Measurements from ENCODE around the gene APOB. TPM values are rescaled to one million over a fixed set of nuclear protein-coding genes. Genes with fewer than 3 reads are reported as not detected.

The APOB gene
- total and polyA plus RNA-seq, 2 of the 13 experiments (the other 11 are each of a cell fraction or from before 2014, with no cell fraction given): 1,569 to 2,515 TPM

- TF ChIP-seq, protein P1, sequence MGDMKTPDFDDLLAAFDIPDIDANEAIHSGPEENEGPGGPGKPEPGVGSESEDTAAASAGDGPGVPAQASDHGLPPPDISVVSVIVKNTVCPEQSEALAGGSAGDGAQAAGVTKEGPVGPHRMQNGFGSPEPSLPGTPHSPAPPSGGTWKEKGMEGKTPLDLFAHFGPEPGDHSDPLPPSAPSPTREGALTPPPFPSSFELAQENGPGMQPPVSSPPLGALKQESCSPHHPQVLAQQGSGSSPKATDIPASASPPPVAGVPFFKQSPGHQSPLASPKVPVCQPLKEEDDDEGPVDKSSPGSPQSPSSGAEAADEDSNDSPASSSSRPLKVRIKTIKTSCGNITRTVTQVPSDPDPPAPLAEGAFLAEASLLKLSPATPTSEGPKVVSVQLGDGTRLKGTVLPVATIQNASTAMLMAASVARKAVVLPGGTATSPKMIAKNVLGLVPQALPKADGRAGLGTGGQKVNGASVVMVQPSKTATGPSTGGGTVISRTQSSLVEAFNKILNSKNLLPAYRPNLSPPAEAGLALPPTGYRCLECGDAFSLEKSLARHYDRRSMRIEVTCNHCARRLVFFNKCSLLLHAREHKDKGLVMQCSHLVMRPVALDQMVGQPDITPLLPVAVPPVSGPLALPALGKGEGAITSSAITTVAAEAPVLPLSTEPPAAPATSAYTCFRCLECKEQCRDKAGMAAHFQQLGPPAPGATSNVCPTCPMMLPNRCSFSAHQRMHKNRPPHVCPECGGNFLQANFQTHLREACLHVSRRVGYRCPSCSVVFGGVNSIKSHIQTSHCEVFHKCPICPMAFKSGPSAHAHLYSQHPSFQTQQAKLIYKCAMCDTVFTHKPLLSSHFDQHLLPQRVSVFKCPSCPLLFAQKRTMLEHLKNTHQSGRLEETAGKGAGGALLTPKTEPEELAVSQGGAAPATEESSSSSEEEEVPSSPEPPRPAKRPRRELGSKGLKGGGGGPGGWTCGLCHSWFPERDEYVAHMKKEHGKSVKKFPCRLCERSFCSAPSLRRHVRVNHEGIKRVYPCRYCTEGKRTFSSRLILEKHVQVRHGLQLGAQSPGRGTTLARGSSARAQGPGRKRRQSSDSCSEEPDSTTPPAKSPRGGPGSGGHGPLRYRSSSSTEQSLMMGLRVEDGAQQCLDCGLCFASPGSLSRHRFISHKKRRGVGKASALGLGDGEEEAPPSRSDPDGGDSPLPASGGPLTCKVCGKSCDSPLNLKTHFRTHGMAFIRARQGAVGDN (CRISPR knock-in tag; IDR thresholded peaks at IDR 0.05): no peak
- TF ChIP-seq SATB2 (CRISPR knock-in tag; IDR thresholded peaks at IDR 0.05) (peak; percentile 74; the same call in 1 of the 2 replicates), ZNF367 (CRISPR knock-in tag; IDR thresholded peaks at IDR 0.05; ENCODE audit: borderline replicate concordance) (peak; percentile 55; the same call in 1 of the 2 replicates), CHD4 (IDR thresholded peaks at IDR 0.05; ENCODE audit: borderline replicate concordance, low read length) (peak; percentile 83; the same call in 1 of the 2 replicates), ZNF468 (CRISPR knock-in tag; IDR thresholded peaks at IDR 0.05) (no peak), GATAD2A (CRISPR knock-in tag; IDR thresholded peaks at IDR 0.05) (no peak), ZNF792 (CRISPR knock-in tag; IDR thresholded peaks at IDR 0.05) (no peak; the same call in 1 of the 2 replicates), RARG (CRISPR knock-in tag; IDR thresholded peaks at IDR 0.05; ENCODE audit: low read depth) (no peak), NFYB (CRISPR knock-in tag; IDR thresholded peaks at IDR 0.05) (peak; percentile 7; the same call in 1 of the 2 replicates), HNRNPUL1 (IDR thresholded peaks at IDR 0.05; ENCODE audit: low read depth, low read length) (peak; percentile 88), RAD21 (CRISPR knock-in tag; IDR thresholded peaks at IDR 0.05) (peak; percentile 35; the same call in 1 of the 2 replicates), ZNF331 (CRISPR knock-in tag; IDR thresholded peaks at IDR 0.05) (0 out of 2 replicates have a peak, but pooled peaks have one; percentile 24), ARNTL (CRISPR knock-in tag; IDR thresholded peaks at IDR 0.05) (no peak), NFE2L2 (IDR thresholded peaks at IDR 0.05; ENCODE audit: low read length) (no peak), MAX (IDR thresholded peaks at IDR 0.05) (peak; percentile 22; the same call in 1 of the 2 replicates), ZSCAN21 (CRISPR knock-in tag; IDR thresholded peaks at IDR 0.05; ENCODE audit: borderline replicate concordance) (peak; percentile 18; the same call in 1 of the 2 replicates), ZNF800 (CRISPR knock-in tag; IDR thresholded peaks at IDR 0.05) (peak; percentile 75), RBFOX2 (IDR thresholded peaks at IDR 0.05; ENCODE audit: low read depth, low read length) (peak; percentile 76), RELA (CRISPR knock-in tag; IDR thresholded peaks at IDR 0.05) (no peak), ELF4 (CRISPR knock-in tag; IDR thresholded peaks at IDR 0.05; ENCODE audit: borderline replicate concordance) (0 out of 2 replicates have a peak, but pooled peaks have one; percentile 36)
- TF ChIP-seq, protein P2, sequence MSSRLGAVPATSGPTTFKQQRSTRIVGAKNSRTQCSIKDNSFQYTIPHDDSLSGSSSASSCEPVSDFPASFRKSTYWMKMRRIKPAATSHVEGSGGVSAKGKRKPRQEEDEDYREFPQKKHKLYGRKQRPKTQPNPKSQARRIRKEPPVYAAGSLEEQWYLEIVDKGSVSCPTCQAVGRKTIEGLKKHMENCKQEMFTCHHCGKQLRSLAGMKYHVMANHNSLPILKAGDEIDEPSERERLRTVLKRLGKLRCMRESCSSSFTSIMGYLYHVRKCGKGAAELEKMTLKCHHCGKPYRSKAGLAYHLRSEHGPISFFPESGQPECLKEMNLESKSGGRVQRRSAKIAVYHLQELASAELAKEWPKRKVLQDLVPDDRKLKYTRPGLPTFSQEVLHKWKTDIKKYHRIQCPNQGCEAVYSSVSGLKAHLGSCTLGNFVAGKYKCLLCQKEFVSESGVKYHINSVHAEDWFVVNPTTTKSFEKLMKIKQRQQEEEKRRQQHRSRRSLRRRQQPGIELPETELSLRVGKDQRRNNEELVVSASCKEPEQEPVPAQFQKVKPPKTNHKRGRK (CRISPR knock-in tag; IDR thresholded peaks at IDR 0.05): no peak
Observed at GRCh38 chr2:20999906-21000645, 43.8 kb downstream of the APOB start (continued).

Measured in HepG2 (cell line).